H9 (cell line): ENCODE measurements around the gene CDK14. TPM values are rescaled to one million over a fixed set of nuclear protein-coding genes. Genes with fewer than 3 reads are reported as not detected.

ENCODE experiments used
- DNase-seq: peaks from one replicate; pipeline ENCODE4 v3.0.0-alpha.2; 2017
- H2AFZ ChIP-seq: one replicate; pipeline ENCODE4 v1.6.1; 2013; ENCODE audit warnings: mild to moderate bottlenecking, low read length, control low read depth, moderate library complexity
- H2AK5ac ChIP-seq: 2 replicates; pipeline ENCODE4 v1.6.1; 2013; ENCODE audit warnings: low read length, control low read depth, mixed read lengths; ENCODE audit not compliant: insufficient read length
- H2BK120ac ChIP-seq: one replicate; pipeline ENCODE4 v1.6.1; 2013; ENCODE audit warnings: low read depth, mild to moderate bottlenecking, low read length, control low read depth, inconsistent platforms; ENCODE audit not compliant: poor library complexity, severe bottlenecking
- H2BK12ac ChIP-seq: 2 replicates; pipeline ENCODE4 v1.6.1; 2013; ENCODE audit warnings: low read length, control low read depth, mixed read lengths, low read depth; ENCODE audit not compliant: insufficient read length
- H2BK15ac ChIP-seq: 2 replicates; pipeline ENCODE4 v1.6.1; 2013; ENCODE audit warnings: low read depth, low read length, control low read depth
- H2BK20ac ChIP-seq: one replicate; pipeline ENCODE4 v1.6.1; 2013; ENCODE audit warnings: low read depth, mild to moderate bottlenecking, low read length, control low read depth, inconsistent platforms; ENCODE audit not compliant: poor library complexity, severe bottlenecking
- H2BK5ac ChIP-seq: 2 replicates; pipeline ENCODE4 v1.6.1; 2013; ENCODE audit warnings: low read length, control low read depth, mixed read lengths; ENCODE audit not compliant: insufficient read length
- H3K14ac ChIP-seq: 2 replicates; pipeline ENCODE4 v1.6.1; 2013; ENCODE audit warnings: low read length, control low read depth; ENCODE audit not compliant: insufficient read depth
- H3K18ac ChIP-seq: 2 replicates; pipeline ENCODE4 v1.6.1; 2013; ENCODE audit warnings: low read depth, mild to moderate bottlenecking, mixed read lengths, low read length, control low read depth; ENCODE audit not compliant: insufficient read length
- H3K23ac ChIP-seq: 2 replicates; pipeline ENCODE4 v1.6.1; 2013; ENCODE audit warnings: low read length, control low read depth, mixed read lengths, low read depth; ENCODE audit not compliant: insufficient read length
- H3K23me2 ChIP-seq: 2 replicates; pipeline ENCODE4 v1.6.1; 2013; ENCODE audit warnings: low read depth, mild to moderate bottlenecking, mixed read lengths, low read length, control low read depth; ENCODE audit not compliant: insufficient read length, poor library complexity, severe bottlenecking
- H3K27ac ChIP-seq: 2 replicates; pipeline ENCODE4 v1.5.1; 2013; ENCODE audit warnings: low read length, control low read depth, mixed read lengths, low read depth; ENCODE audit not compliant: insufficient read length
- H3K27me3 ChIP-seq: 2 replicates; pipeline ENCODE4 v1.6.1; 2013; ENCODE audit warnings: low read length, control low read depth, inconsistent platforms; ENCODE audit not compliant: insufficient read depth
- H3K4ac ChIP-seq: 2 replicates; pipeline ENCODE4 v1.6.1; 2013; ENCODE audit warnings: low read depth, mild to moderate bottlenecking, control low read depth, inconsistent platforms, low read length, moderate library complexity
- H3K4me1 ChIP-seq: 2 replicates; pipeline ENCODE4 v1.6.1; 2013; ENCODE audit warnings: low read length, control low read depth, inconsistent platforms; ENCODE audit not compliant: insufficient read depth
- H3K4me2 ChIP-seq: 2 replicates; pipeline ENCODE4 v1.6.1; 2013; ENCODE audit warnings: low read length, control low read depth, mixed read lengths; ENCODE audit not compliant: insufficient read length, insufficient read depth
- H3K56ac ChIP-seq: 2 replicates; pipeline ENCODE4 v1.6.1; 2013; ENCODE audit warnings: low read depth, mild to moderate bottlenecking, mixed read lengths, low read length, control low read depth; ENCODE audit not compliant: insufficient read length
- H3K79me1 ChIP-seq: 2 replicates; pipeline ENCODE4 v1.6.1; 2013; ENCODE audit warnings: low read depth, mild to moderate bottlenecking, moderate library complexity, low read length, control low read depth, inconsistent platforms; ENCODE audit not compliant: insufficient read depth, poor library complexity, severe bottlenecking
- H3K79me2 ChIP-seq: 2 replicates; pipeline ENCODE4 v1.6.1; 2013; ENCODE audit warnings: low read length, control low read depth, inconsistent platforms; ENCODE audit not compliant: insufficient read depth
- H3K9ac ChIP-seq: 2 replicates; pipeline ENCODE4 v1.6.1; 2013; ENCODE audit warnings: low read length, control low read depth, mixed read lengths; ENCODE audit not compliant: insufficient read length; ENCODE audit errors: extremely low read depth
- H3K9me3 ChIP-seq: one replicate; pipeline ENCODE4 v1.6.1; 2013; ENCODE audit warnings: low read depth, low read length, inconsistent platforms; ENCODE audit not compliant: control insufficient read depth
- H3T11ph ChIP-seq: one replicate; pipeline ENCODE4 v1.6.1; 2013; ENCODE audit warnings: mild to moderate bottlenecking, low read length, control low read depth, inconsistent platforms
- H4K20me1 ChIP-seq: one replicate; pipeline ENCODE4 v1.6.1; 2013; ENCODE audit not compliant: control insufficient read depth, insufficient read length, insufficient read depth
- H4K5ac ChIP-seq: 2 replicates; pipeline ENCODE4 v1.6.1; 2013; ENCODE audit warnings: low read depth, mild to moderate bottlenecking, mixed read lengths, low read length, control low read depth; ENCODE audit not compliant: insufficient read length
- H4K8ac ChIP-seq: replicated peaks from 2 replicates; pipeline ENCODE4 v1.6.1; 2013; ENCODE audit warnings: low read length, control low read depth, mixed read lengths, low read depth; ENCODE audit not compliant: insufficient read length
- H4K91ac ChIP-seq: 2 replicates; pipeline ENCODE4 v1.6.1; 2013; ENCODE audit warnings: low read depth, mild to moderate bottlenecking, moderate library complexity, mixed read lengths, low read length, control low read depth; ENCODE audit not compliant: insufficient read length
- H3K27ac Mint-ChIP-seq, 3 experiments: 2 replicates in 2 of 3; 3 replicates in 1 of 3; pipeline ENCODE4 v1.8.0; 2020 to 2021; ENCODE audit warnings: mixed read lengths in 3 of 3, mild to moderate bottlenecking in 1 of 3, moderate library complexity in 1 of 3
- H3K27me3 Mint-ChIP-seq: 2 replicates; pipeline ENCODE4 v1.8.0; 2021; ENCODE audit warnings: low read depth, mild to moderate bottlenecking, moderate library complexity, mixed read lengths
- H3K36me3 Mint-ChIP-seq, 3 experiments: 2 replicates in 2 of 3; 3 replicates in 1 of 3; pipeline ENCODE4 v1.8.0; 2020 to 2021; ENCODE audit warnings: low read depth in 3 of 3, mixed read lengths in 3 of 3; ENCODE audit not compliant: insufficient read depth in 1 of 3
- H3K4me1 Mint-ChIP-seq, 2 experiments: 2 replicates each; pipeline ENCODE4 v1.8.0; 2020; ENCODE audit warnings: mixed read lengths in 2 of 2
- H3K4me3 Mint-ChIP-seq, 2 experiments: 2 replicates in 1 of 2; 3 replicates in 1 of 2; pipeline ENCODE4 v1.8.0; 2020 to 2021; ENCODE audit warnings: mild to moderate bottlenecking in 2 of 2, mixed read lengths in 2 of 2, moderate library complexity in 1 of 2
- H3K9me3 Mint-ChIP-seq, 2 experiments: 2 replicates in 1 of 2; 3 replicates in 1 of 2; pipeline ENCODE4 v1.8.0; 2020; ENCODE audit warnings: mild to moderate bottlenecking in 2 of 2, mixed read lengths in 2 of 2, moderate library complexity in 1 of 2
- WGBS: extraction: QIAGEN DNeasy Blood & Tissue Kit; methylation state at CpG from one replicate; pipeline ENCODE4 v1.1.7; 2013; ENCODE audit warnings: missing lambda C conversion rate, low lambda C conversion rate, mixed read lengths; ENCODE audit not compliant: insufficient read length; ENCODE audit errors: extremely low coverage; 5-methylcytosine and 5-hydroxymethylcytosine counted together
- total RNA-seq: library from RNA; stranded (reverse); gene quantifications from 2 replicates; pipeline ENCODE4 v1.2.1, GENCODE V29; 2021
- TF ChIP-seq, protein P1 (sequence below): fragments of 200-600 bp; sonication (generic); conservative IDR thresholded peaks from 3 replicates; pipeline ENCODE4 v1.8.0; 2021; ENCODE audit warnings: antibody characterized with exemption, mild to moderate bottlenecking

Gene CDK14
- total RNA-seq, 1 experiment from 2014 or later, result 23.9 TPM

DNA sequence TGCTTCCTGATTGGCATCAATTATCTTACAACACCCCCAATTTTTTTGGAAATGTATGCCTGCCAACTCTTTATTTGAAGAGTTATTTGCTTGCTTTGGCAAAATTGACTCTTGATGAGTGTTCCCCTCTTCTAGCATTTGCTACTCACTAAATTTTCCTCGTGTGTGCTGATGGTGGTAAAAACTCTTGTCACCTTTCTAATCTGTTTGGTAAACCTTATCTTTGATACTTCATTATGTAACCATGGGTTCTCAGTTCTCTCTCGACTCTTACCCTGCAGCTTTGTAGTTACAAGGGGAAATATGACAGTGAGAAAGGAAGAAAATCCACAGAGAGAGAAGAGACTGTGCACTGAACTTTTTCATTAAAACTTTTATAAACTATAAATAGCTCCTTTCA, 102.5 kb downstream of the CDK14 start:
- Histone ChIP-seq H3K27me3 (no peaks in the 10 kb centered on the region), H4K20me1 (no peaks in the 10 kb centered on the region), H3K56ac (no peak overlapping the region), H3T11ph (no peak overlapping the region), H3K4me1 (no peaks in the 10 kb centered on the region), H3K23ac (no peak overlapping the region), H2AK5ac (no peak overlapping the region), H2BK12ac (no peak overlapping the region), H3K79me1 (no peaks in the 10 kb centered on the region), H3K18ac (no peak overlapping the region), H3K9ac (no peak overlapping the region), H2BK15ac (no peak overlapping the region), H2BK20ac (no peak overlapping the region), H2BK5ac (no peak overlapping the region), H3K4ac (no peak overlapping the region), H4K8ac (no peak overlapping the region), H4K5ac (no peak overlapping the region), H3K27ac (no peak overlapping the region), H3K14ac (no peak overlapping the region), H2BK120ac (no peak overlapping the region), H3K9me3 (no peaks in the 10 kb centered on the region), H4K91ac (no peak overlapping the region), H2AFZ (no peak overlapping the region), H3K4me2 (no peak overlapping the region), H3K23me2 (no peaks in the 10 kb centered on the region), H3K79me2 (no peaks in the 10 kb centered on the region)
- peaks cover 5 to 8% (median 6%) of the 10 kb centered on the region in 3 experiments for H3K36me3 Mint-ChIP-seq
- no CpG with 5 or more reads among the region's 2 CpGs for WGBS
- H3K27me3 Mint-ChIP-seq, result no peaks in the 10 kb centered on the region
- TF ChIP-seq, protein P1, sequence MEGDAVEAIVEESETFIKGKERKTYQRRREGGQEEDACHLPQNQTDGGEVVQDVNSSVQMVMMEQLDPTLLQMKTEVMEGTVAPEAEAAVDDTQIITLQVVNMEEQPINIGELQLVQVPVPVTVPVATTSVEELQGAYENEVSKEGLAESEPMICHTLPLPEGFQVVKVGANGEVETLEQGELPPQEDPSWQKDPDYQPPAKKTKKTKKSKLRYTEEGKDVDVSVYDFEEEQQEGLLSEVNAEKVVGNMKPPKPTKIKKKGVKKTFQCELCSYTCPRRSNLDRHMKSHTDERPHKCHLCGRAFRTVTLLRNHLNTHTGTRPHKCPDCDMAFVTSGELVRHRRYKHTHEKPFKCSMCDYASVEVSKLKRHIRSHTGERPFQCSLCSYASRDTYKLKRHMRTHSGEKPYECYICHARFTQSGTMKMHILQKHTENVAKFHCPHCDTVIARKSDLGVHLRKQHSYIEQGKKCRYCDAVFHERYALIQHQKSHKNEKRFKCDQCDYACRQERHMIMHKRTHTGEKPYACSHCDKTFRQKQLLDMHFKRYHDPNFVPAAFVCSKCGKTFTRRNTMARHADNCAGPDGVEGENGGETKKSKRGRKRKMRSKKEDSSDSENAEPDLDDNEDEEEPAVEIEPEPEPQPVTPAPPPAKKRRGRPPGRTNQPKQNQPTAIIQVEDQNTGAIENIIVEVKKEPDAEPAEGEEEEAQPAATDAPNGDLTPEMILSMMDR, result no peak
- H3K27ac Mint-ChIP-seq, result no peak overlapping the region
- DNase-seq, result no peak
- H3K4me1 Mint-ChIP-seq, result peaks cover 10% of the 10 kb centered on the region in 2 experiments
- no peak overlapping the region for H3K4me3 Mint-ChIP-seq
- H3K9me3 Mint-ChIP-seq, result no peaks in the 10 kb centered on the region; a peak in 2 of 5 replicates
